H1 (cell line): ENCODE data around the gene AHI1. TPM values are rescaled to one million over a fixed set of nuclear protein-coding genes. Genes with fewer than 3 reads are reported as not detected.

Source experiments
- CTCF ChIA-PET: fragments of 300-600 bp; sonication (Branson Sonifier 250); formaldehyde crosslinking; loops from one replicate; lab custom pipeline; 2021; ENCODE audit not compliant: partially characterized antibody; lab: Charles Lee
- POLR2A ChIA-PET: fragments of 300-600 bp; sonication (Branson Sonifier 250); formaldehyde crosslinking; loops from one replicate; lab custom pipeline; 2021; ENCODE audit warnings: inconsistent platforms; ENCODE audit not compliant: partially characterized antibody; lab: Charles Lee
- DNase-seq, 2 experiments: peaks; one replicate each; pipeline versions ENCODE4 v3.0.0 to v3.0.0-alpha.2; 2010 to 2022; ENCODE audit warnings: low spot score in 2 of 2, low read depth in 1 of 2, mixed read lengths in 1 of 2
- FAIRE-seq: peaks from 2 replicates; lab custom pipeline; 2011; peaks lifted over from hg19 to GRCh38; lab: Jason Lieb, UNC
- H2AFZ ChIP-seq: 2 replicates; pipeline ENCODE4 v1.8.1; 2012; ENCODE audit warnings: low read length, inconsistent platforms
- H2AK5ac ChIP-seq: 2 replicates; pipeline ENCODE4 v1.6.1; 2013; ENCODE audit warnings: low read depth, low read length
- H2BK120ac ChIP-seq: replicated peaks from 2 replicates; pipeline ENCODE3; 2013; ENCODE audit warnings: low read depth, low read length, inconsistent platforms
- H2BK12ac ChIP-seq: 2 replicates; pipeline ENCODE4 v1.6.1; 2013; ENCODE audit warnings: low read depth, low read length
- H2BK15ac ChIP-seq: 2 replicates; pipeline ENCODE4 v1.6.1; 2013; ENCODE audit warnings: low read length
- H2BK20ac ChIP-seq: 2 replicates; pipeline ENCODE4 v1.6.1; 2013; ENCODE audit warnings: low read length
- H2BK5ac ChIP-seq: 2 replicates; pipeline ENCODE4 v1.6.1; 2013; ENCODE audit warnings: low read depth, low read length
- H3K14ac ChIP-seq: 2 replicates; pipeline ENCODE4 v1.6.1; 2013; ENCODE audit warnings: inconsistent platforms; ENCODE audit not compliant: insufficient read length
- H3K18ac ChIP-seq: 2 replicates; pipeline ENCODE4 v1.6.1; 2013; ENCODE audit warnings: low read length; ENCODE audit errors: extremely low read depth
- H3K23ac ChIP-seq: 2 replicates; pipeline ENCODE4 v1.6.1; 2013; ENCODE audit warnings: inconsistent platforms; ENCODE audit not compliant: insufficient read length
- H3K23me2 ChIP-seq: 2 replicates; pipeline ENCODE4 v1.6.1; 2013; ENCODE audit warnings: low read depth, low read length
- H3K27ac ChIP-seq: 2 replicates; pipeline ENCODE4 v1.6.1; 2011; ENCODE audit warnings: low read depth, low read length, inconsistent platforms
- H3K27me3 ChIP-seq, 4 experiments: replicated peaks in 1 of 4; 1 replicate in 1 of 4; 2 replicates in 3 of 4; pipeline versions ENCODE4 v1.6.1 to v1.8.1; 2011 to 2013; ENCODE audit warnings: low read length in 3 of 4, mild to moderate bottlenecking in 3 of 4, inconsistent platforms in 2 of 4, mixed read lengths in 2 of 4, moderate library complexity in 1 of 4; ENCODE audit not compliant: control insufficient read depth in 3 of 4, insufficient read depth in 3 of 4; ENCODE audit errors: extremely low read depth in 1 of 4
- H3K36me3 ChIP-seq, 4 experiments: 2 replicates each; pipeline versions ENCODE4 v1.6.1 to v1.8.1; 2011 to 2013; ENCODE audit warnings: mild to moderate bottlenecking in 4 of 4, low read length in 3 of 4, moderate library complexity in 2 of 4, control low read depth in 1 of 4, inconsistent platforms in 1 of 4; ENCODE audit not compliant: insufficient read depth in 4 of 4, control insufficient read depth in 2 of 4
- H3K4ac ChIP-seq: replicated peaks from 2 replicates; pipeline ENCODE3; 2013; ENCODE audit warnings: low read length, low read depth, mixed read lengths, inconsistent platforms; ENCODE audit not compliant: insufficient read length
- H3K4me1 ChIP-seq, 4 experiments: replicated peaks in 1 of 4; 1 replicate in 1 of 4; 2 replicates in 3 of 4; pipeline versions ENCODE4 v1.6.1 to v1.8.1; 2011 to 2013; ENCODE audit warnings: low read length in 3 of 4, inconsistent platforms in 2 of 4, mixed read lengths in 1 of 4; ENCODE audit not compliant: insufficient read depth in 4 of 4, control insufficient read depth in 3 of 4
- H3K4me2 ChIP-seq, 2 experiments: 2 replicates each; pipeline versions ENCODE4 v1.6.1 to v1.8.1; 2011 to 2013; ENCODE audit warnings: low read depth in 2 of 2, low read length in 2 of 2, control low read depth in 1 of 2, inconsistent platforms in 1 of 2, mild to moderate bottlenecking in 1 of 2; ENCODE audit not compliant: insufficient read depth in 1 of 2
- H3K4me3 ChIP-seq, 4 experiments: fragments of 200-600, 300-600 bp in 1 of 4; sonication (generic), shearing (Covaris generic), sonication (Bioruptor Twin) in 1 of 4; 2 replicates each; pipeline versions ENCODE4 v1.5.1 to v1.8.1; 2011 to 2016; ENCODE audit warnings: low read length in 4 of 4, low read depth in 3 of 4, control low read depth in 2 of 4, inconsistent platforms in 2 of 4, mild to moderate bottlenecking in 2 of 4, mixed read lengths in 1 of 4, moderate library complexity in 1 of 4; ENCODE audit not compliant: insufficient read depth in 2 of 4; ENCODE audit errors: extremely low read depth in 1 of 4
- H3K56ac ChIP-seq: replicated peaks from 2 replicates; pipeline ENCODE3; 2013; ENCODE audit warnings: low read depth, mild to moderate bottlenecking, mixed read lengths, low read length, inconsistent platforms; ENCODE audit not compliant: insufficient read length
- H3K79me1 ChIP-seq: 2 replicates; pipeline ENCODE4 v1.6.1; 2013; ENCODE audit warnings: low read depth, low read length, control low read depth
- H3K79me2 ChIP-seq, 2 experiments: 2 replicates each; pipeline versions ENCODE4 v1.6.1 to v1.8.1; 2012 to 2013; ENCODE audit warnings: low read length in 2 of 2, mild to moderate bottlenecking in 2 of 2, inconsistent platforms in 1 of 2; ENCODE audit not compliant: insufficient read depth in 2 of 2, control insufficient read depth in 1 of 2
- H3K9ac ChIP-seq, 4 experiments: replicated peaks in 1 of 4; 1 replicate in 1 of 4; 2 replicates in 3 of 4; pipeline versions ENCODE4 v1.6.1 to v1.8.1; 2011 to 2013; ENCODE audit warnings: low read depth in 3 of 4, low read length in 3 of 4, control low read depth in 2 of 4, mild to moderate bottlenecking in 2 of 4, moderate library complexity in 2 of 4, inconsistent platforms in 1 of 4; ENCODE audit errors: extremely low read depth in 1 of 4
- H3K9me3 ChIP-seq, 2 experiments: 2 replicates each; pipeline versions ENCODE4 v1.6.1 to v1.8.1; 2012 to 2013; ENCODE audit warnings: mild to moderate bottlenecking in 2 of 2, moderate library complexity in 2 of 2, control low read depth in 1 of 2, inconsistent platforms in 1 of 2, low read depth in 1 of 2, low read length in 1 of 2, mixed read lengths in 1 of 2; ENCODE audit not compliant: insufficient read depth in 2 of 2
- H4K20me1 ChIP-seq, 2 experiments: replicated peaks in 1 of 2; 2 replicates each; pipeline versions ENCODE3 to v1.8.1; 2011 to 2013; ENCODE audit warnings: inconsistent platforms in 2 of 2, low read length in 2 of 2, mild to moderate bottlenecking in 1 of 2; ENCODE audit not compliant: insufficient read depth in 2 of 2, control insufficient read depth in 1 of 2
- H4K5ac ChIP-seq: 2 replicates; pipeline ENCODE4 v1.6.1; 2013; ENCODE audit warnings: low read length, low read depth, mixed read lengths, inconsistent platforms; ENCODE audit not compliant: insufficient read length
- H4K8ac ChIP-seq: 2 replicates; pipeline ENCODE4 v1.8.0; 2013; ENCODE audit warnings: mild to moderate bottlenecking, moderate library complexity, low read length, inconsistent platforms; ENCODE audit not compliant: insufficient read depth; ENCODE audit errors: extremely low read depth
- H4K91ac ChIP-seq: replicated peaks from 2 replicates; pipeline ENCODE3; 2013; ENCODE audit warnings: low read length, mixed read lengths, inconsistent platforms; ENCODE audit not compliant: insufficient read length
- BCL11A ChIP-seq, 2 experiments: IDR thresholded peaks; one replicate each; pipeline ENCODE4 v1.6.1; 2011; ENCODE audit warnings: low read depth in 2 of 2, low read length in 2 of 2, mild to moderate bottlenecking in 2 of 2
- CHD1 ChIP-seq: IDR thresholded peaks from 2 replicates; pipeline ENCODE4 v1.6.1; 2012; ENCODE audit warnings: low read depth, low read length, improper control_type of control experiment
- CHD2 ChIP-seq: IDR thresholded peaks from 2 replicates; pipeline ENCODE4 v1.6.1; 2012; ENCODE audit warnings: low read length, improper control_type of control experiment
- HDAC6 ChIP-seq: IDR thresholded peaks from one replicate; pipeline ENCODE4 v1.7.1; 2012; ENCODE audit warnings: low read depth, mild to moderate bottlenecking, inconsistent platforms, low read length, moderate library complexity
- JUN ChIP-seq: IDR thresholded peaks from 2 replicates; pipeline ENCODE4 v1.6.1; 2011; ENCODE audit warnings: low read depth, mild to moderate bottlenecking, improper control_type of control experiment, low read length
- PHF8 ChIP-seq: fragments of 200-600 bp; sonication (generic); conservative IDR thresholded peaks from 2 replicates; pipeline ENCODE4 v1.7.1; 2012; ENCODE audit warnings: low read depth, mild to moderate bottlenecking, inconsistent platforms, low read length, moderate library complexity
- POLR2A ChIP-seq, 2 experiments: IDR thresholded peaks; 1 replicate in 1 of 2; 2 replicates in 1 of 2; pipeline ENCODE4 v1.6.1; 2011; ENCODE audit warnings: low read depth in 2 of 2, low read length in 2 of 2, mild to moderate bottlenecking in 2 of 2; ENCODE audit errors: control extremely low read depth in 1 of 2
- POU5F1 ChIP-seq: IDR thresholded peaks from 2 replicates; pipeline ENCODE4 v1.6.1; 2011; ENCODE audit warnings: low read depth, mild to moderate bottlenecking, low read length, moderate library complexity
- RFX5 ChIP-seq: IDR thresholded peaks from 2 replicates; pipeline ENCODE4 v1.6.1; 2011; ENCODE audit warnings: low read depth, low read length, improper control_type of control experiment, borderline replicate concordance
- RNF2 ChIP-seq: fragments of 200-900, 300-1000 bp; sonication (generic); IDR thresholded peaks from 2 replicates; pipeline ENCODE4 v1.7.1; 2016; ENCODE audit warnings: borderline replicate concordance, low read depth, mild to moderate bottlenecking, antibody characterized with exemption, low read length; ENCODE audit not compliant: poor library complexity, severe bottlenecking; ENCODE audit errors: missing control alignments
- SP4 ChIP-seq: IDR thresholded peaks from 2 replicates; pipeline ENCODE4 v1.6.1; 2012; ENCODE audit warnings: low read length, inconsistent platforms
- SRF ChIP-seq: IDR thresholded peaks from 2 replicates; pipeline ENCODE4 v1.6.1; 2011; ENCODE audit warnings: mild to moderate bottlenecking, low read depth, low read length, moderate library complexity
- SUZ12 ChIP-seq: fragments of 200-600 bp; sonication (generic); IDR thresholded peaks from 2 replicates; pipeline ENCODE4 v1.6.1; 2012; ENCODE audit warnings: mild to moderate bottlenecking, inconsistent platforms, low read length, moderate library complexity, mixed read lengths
- TAF1 ChIP-seq: IDR thresholded peaks from 2 replicates; pipeline ENCODE4 v1.6.1; 2011; ENCODE audit warnings: mild to moderate bottlenecking, low read depth, low read length
- TBP ChIP-seq: IDR thresholded peaks from 2 replicates; pipeline ENCODE4 v1.6.1; 2011; ENCODE audit warnings: low read depth, low read length, improper control_type of control experiment
- TCF12 ChIP-seq: IDR thresholded peaks from 2 replicates; pipeline ENCODE4 v1.6.1; 2011; ENCODE audit warnings: low read depth, mild to moderate bottlenecking, low read length
- YY1 ChIP-seq: IDR thresholded peaks from 2 replicates; pipeline ENCODE4 v1.6.1; 2011; ENCODE audit warnings: low read depth, mild to moderate bottlenecking, low read length
- WGBS, 2 experiments: shearing (Covaris generic) in 1 of 2; methylation state at CpG; one replicate each; pipeline versions ENCODE4 v1.1.6 to v1.1.7; 2013 to 2015; ENCODE audit warnings: low lambda C conversion rate in 2 of 2, mixed read lengths in 2 of 2, inconsistent platforms in 1 of 2, low coverage in 1 of 2, missing lambda C conversion rate in 1 of 2; ENCODE audit not compliant: insufficient replicate concordance in 2 of 2, insufficient coverage in 1 of 2, insufficient read length in 1 of 2; ENCODE audit errors: extremely low coverage in 1 of 2, missing lambda C conversion rate in 1 of 2; 5-methylcytosine and 5-hydroxymethylcytosine counted together
- polyA plus RNA-seq, 7 experiments: library from polyadenylated mRNA; depleted of rRNA in 3 of 7; stranded (reverse) in 5 of 7; unstranded in 2 of 7; fragments of >200 nt in 5 of 7; fragments of 200-250 nt in 2 of 7; gene quantifications; 1 replicate in 5 of 7; 2 replicates in 1 of 7; 4 replicates in 1 of 7; pipeline versions ENCODE4 v1.2.1 to v1.2.3, GENCODE V29; 2011 to 2013; ENCODE audit warnings: missing spikeins in 2 of 7, mixed read lengths in 2 of 7
- total RNA-seq: library from RNA; stranded (reverse); fragmentation: NEBNext Ultra II Directional; extraction: Animal tissue kit (Norgen Biotek cat#: 25700); gene quantifications from 2 replicates; pipeline ENCODE4 v1.2.1, GENCODE V29; 2021

The AHI1 gene
- total and polyA plus RNA-seq, 2 of the 8 experiments (the other 6 are each of a cell fraction or from before 2014, with no cell fraction given) = 4.2 to 19.6 TPM

DNA sequence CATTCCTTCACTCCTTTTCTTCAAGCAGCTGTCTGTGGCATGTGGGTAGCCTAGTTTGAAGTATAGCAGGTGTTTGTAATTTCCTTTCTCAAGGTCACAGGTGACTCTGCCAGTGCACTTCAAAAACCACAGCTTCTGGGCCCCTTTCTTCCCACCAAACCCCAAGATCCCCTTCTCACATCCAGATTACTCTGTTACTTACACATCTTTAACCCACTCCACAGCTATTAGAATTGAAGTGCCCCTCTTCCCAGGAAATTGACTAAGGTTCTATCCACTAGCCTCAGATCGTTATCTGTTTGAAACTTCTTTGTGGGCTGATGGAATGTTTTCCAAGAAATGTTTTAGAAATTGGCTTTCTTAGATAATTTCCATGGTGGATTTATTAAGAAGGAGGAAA, 150.8 kb downstream of the AHI1 start:
- Histone ChIP-seq H3K23ac (no peak overlapping the region), H2AFZ (no peak overlapping the region), H2BK20ac (no peak overlapping the region), H3K9me3 (no peaks in the 10 kb centered on the region), H3K18ac (no peak overlapping the region), H2BK12ac (no peak overlapping the region), H3K56ac (no peak overlapping the region), H3K9ac (no peak overlapping the region), H3K79me1 (no peaks in the 10 kb centered on the region), H3K4me3 (no peak overlapping the region), H3K27ac (no peak overlapping the region), H2BK120ac (no peak overlapping the region), H4K8ac (no peak overlapping the region), H2BK15ac (no peak overlapping the region), H3K14ac (no peak overlapping the region), H3K4me1 (no peaks in the 10 kb centered on the region), H3K79me2 (no peaks in the 10 kb centered on the region), H3K4me2 (no peak overlapping the region), H3K27me3 (no peaks in the 10 kb centered on the region), H3K36me3 (no peaks in the 10 kb centered on the region), H2BK5ac (no peak overlapping the region), H4K5ac (no peak overlapping the region), H2AK5ac (no peak overlapping the region), H3K4ac (no peak overlapping the region), H4K20me1 (no peaks in the 10 kb centered on the region), H3K23me2 (no peaks in the 10 kb centered on the region), H4K91ac (no peak overlapping the region)
- FAIRE-seq = no peak
- 96% methylated on average over 1 of the region's 1 CpG; no CpG with 5 or more reads in 1 of the 2 experiments for WGBS, 2 experiments
- DNase-seq = no peak
- CTCF ChIA-PET = interaction anchor here (1.5 to 1.6 kb wide), 2 partner anchors 18 to 37 kb away, joined by 4 read pairs; no protein-coding TSS in a partner anchor
- POLR2A ChIA-PET = no interaction called here
- TF ChIP-seq TCF12 (no peak), POU5F1 (no peak), HDAC6 (no peak), PHF8 (no peak), SP4 (no peak), CHD1 (no peak), BCL11A (IDR thresholded peaks at IDR 0.05; ENCODE audit: low read depth in 2 of 2, low read length in 2 of 2) (no peak), SRF (no peak), RFX5 (no peak), YY1 (no peak), SUZ12 (no peak), TAF1 (no peak), CHD2 (no peak), POLR2A (IDR thresholded peaks at IDR 0.05; ENCODE audit: control extremely low read depth in 1 of 2, low read depth in 2 of 2, low read length in 2 of 2) (no peak), TBP (no peak), JUN (no peak), RNF2 (no peak)
